IMR-90 (cell line): ENCODE data around the gene CMBL. TPM values are rescaled to one million over a fixed set of nuclear protein-coding genes. Genes with fewer than 3 reads are reported as not detected.

Experiments
- ATAC-seq: fragments of 200-7000 bp; cut with Tn5 transposase; 2 replicates; pipeline ENCODE4 v1.9.1; 2020; ENCODE audit warnings: low read depth, mild to moderate bottlenecking, moderate library complexity
- BruUV-seq: library from RNA; stranded (reverse); fragments of 400-500 nt; replicated peaks from 2 replicates; lab custom pipeline; 2021; lab: Mats Ljungman, UMichigan
- CTCF ChIA-PET: fragments of 300-600 bp; formaldehyde crosslinking; extraction: SDS; loops from one replicate; lab custom pipeline; 2021; ENCODE audit warnings: antibody characterized with exemption; lab: Yijun Ruan, JAX
- POLR2A ChIA-PET: fragments of 300-600 bp; sonication (Branson Sonifier 250); formaldehyde crosslinking; loops from one replicate; lab custom pipeline; 2022; ENCODE audit warnings: antibody characterized with exemption; ENCODE audit not compliant: unreplicated experiment; lab: Charles Lee
- DNase-seq: peaks from one replicate; pipeline ENCODE4 v3.0.0; 2013
- H2AFZ ChIP-seq: replicated peaks from 2 replicates; pipeline ENCODE3; 2013; ENCODE audit warnings: low read length, mild to moderate bottlenecking; ENCODE audit not compliant: poor library complexity
- H2AK5ac ChIP-seq: 2 replicates; pipeline ENCODE4 v1.6.1; 2013; ENCODE audit warnings: low read depth, low read length, inconsistent platforms
- H2AK9ac ChIP-seq: replicated peaks from 2 replicates; pipeline ENCODE3; 2013; ENCODE audit warnings: mild to moderate bottlenecking, low read depth, low read length, moderate library complexity; ENCODE audit not compliant: poor library complexity
- H2BK120ac ChIP-seq: 2 replicates; pipeline ENCODE4 v1.6.1; 2013; ENCODE audit warnings: low read depth, low read length, inconsistent platforms
- H2BK15ac ChIP-seq: 3 replicates; pipeline ENCODE4 v1.6.1; 2013; ENCODE audit warnings: low read depth, low read length, inconsistent platforms
- H2BK20ac ChIP-seq: 2 replicates; pipeline ENCODE4 v1.6.1; 2013; ENCODE audit warnings: low read depth, mild to moderate bottlenecking, inconsistent platforms, low read length, moderate library complexity
- H2BK5ac ChIP-seq: 2 replicates; pipeline ENCODE4 v1.6.1; 2013; ENCODE audit warnings: mild to moderate bottlenecking, low read depth, low read length, inconsistent platforms; ENCODE audit not compliant: poor library complexity, severe bottlenecking
- H3K14ac ChIP-seq: replicated peaks from 2 replicates; pipeline ENCODE4 v1.6.1; 2013; ENCODE audit warnings: low read depth, low read length, inconsistent platforms
- H3K18ac ChIP-seq: 2 replicates; pipeline ENCODE4 v1.6.1; 2013; ENCODE audit warnings: low read depth, low read length, control low read depth
- H3K23ac ChIP-seq: 2 replicates; pipeline ENCODE4 v1.6.1; 2013; ENCODE audit warnings: low read depth, low read length, inconsistent platforms
- H3K27ac ChIP-seq: 2 replicates; pipeline ENCODE4 v1.5.1; 2013; ENCODE audit warnings: mild to moderate bottlenecking, control low read depth, low read length; ENCODE audit not compliant: insufficient read depth
- H3K27me3 ChIP-seq: 2 replicates; pipeline ENCODE4 v1.6.1; 2013; ENCODE audit warnings: low read length; ENCODE audit not compliant: control insufficient read depth, insufficient read depth
- H3K36me3 ChIP-seq: 2 replicates; pipeline ENCODE4 v1.6.1; 2013; ENCODE audit warnings: low read length, mixed read lengths; ENCODE audit not compliant: control insufficient read depth, insufficient read depth
- H3K4ac ChIP-seq: 2 replicates; pipeline ENCODE4 v1.6.1; 2013; ENCODE audit warnings: low read depth, low read length, inconsistent platforms
- H3K4me1 ChIP-seq: 2 replicates; pipeline ENCODE4 v1.6.1; 2013; ENCODE audit warnings: low read length, mixed read lengths; ENCODE audit not compliant: control insufficient read depth, insufficient read depth
- H3K4me2 ChIP-seq: 2 replicates; pipeline ENCODE4 v1.6.1; 2013; ENCODE audit warnings: low read depth, mild to moderate bottlenecking, control low read depth, low read length, moderate library complexity
- H3K4me3 ChIP-seq: 2 replicates; pipeline ENCODE4 v1.5.1; 2013; ENCODE audit warnings: low read depth, mild to moderate bottlenecking, control low read depth, low read length, moderate library complexity; ENCODE audit not compliant: insufficient read depth
- H3K56ac ChIP-seq: 2 replicates; pipeline ENCODE4 v1.6.1; 2013; ENCODE audit warnings: low read length, inconsistent platforms; ENCODE audit not compliant: insufficient read depth; ENCODE audit errors: extremely low read depth
- H3K79me1 ChIP-seq, 2 experiments: 2 replicates each; pipeline ENCODE4 v1.6.1; 2013; ENCODE audit warnings: low read length in 2 of 2, inconsistent platforms in 1 of 2, low read depth in 1 of 2
- H3K9ac ChIP-seq: 2 replicates; pipeline ENCODE4 v1.6.1; 2013; ENCODE audit warnings: low read depth, low read length, control low read depth
- H3K9me1 ChIP-seq: 2 replicates; pipeline ENCODE4 v1.6.1; 2013; ENCODE audit warnings: low read length, inconsistent platforms; ENCODE audit not compliant: insufficient read depth
- H3K9me3 ChIP-seq: 2 replicates; pipeline ENCODE4 v1.6.1; 2013; ENCODE audit warnings: low read length; ENCODE audit not compliant: control insufficient read depth, insufficient read depth
- H4K20me1 ChIP-seq: 2 replicates; pipeline ENCODE4 v1.6.1; 2013; ENCODE audit warnings: low read length, inconsistent platforms; ENCODE audit not compliant: insufficient read depth
- H4K5ac ChIP-seq: 2 replicates; pipeline ENCODE4 v1.6.1; 2013; ENCODE audit warnings: mild to moderate bottlenecking, low read depth, low read length, control low read depth
- H4K8ac ChIP-seq, 2 experiments: 2 replicates each; pipeline ENCODE4 v1.6.1; 2013; ENCODE audit warnings: low read depth in 2 of 2, low read length in 2 of 2, control low read depth in 1 of 2, inconsistent platforms in 1 of 2
- H4K91ac ChIP-seq: 2 replicates; pipeline ENCODE4 v1.6.1; 2013; ENCODE audit warnings: low read depth, low read length, inconsistent platforms; ENCODE audit not compliant: insufficient read depth
- BHLHE40 ChIP-seq: fragments of 150-350 bp; IDR thresholded peaks from 2 replicates; pipeline ENCODE4 v1.6.1; 2016; ENCODE audit warnings: mild to moderate bottlenecking, low read depth, low read length
- CHD1 ChIP-seq: IDR thresholded peaks from 2 replicates; pipeline ENCODE4 v1.6.1; 2012; ENCODE audit warnings: low read depth, low read length, improper control_type of control experiment
- CTCF ChIP-seq: conservative IDR thresholded peaks from 2 replicates; pipeline ENCODE4 v1.5.1; 2012; ENCODE audit warnings: mild to moderate bottlenecking, low read depth, low read length, improper control_type of control experiment
- ELK1 ChIP-seq: fragments of 150-350 bp; IDR thresholded peaks from 2 replicates; pipeline ENCODE4 v1.6.1; 2016; ENCODE audit warnings: low read depth, mild to moderate bottlenecking, low read length, moderate library complexity, borderline replicate concordance
- FOS ChIP-seq: fragments of 150-350 bp; IDR thresholded peaks from 2 replicates; pipeline ENCODE4 v1.6.1; 2016; ENCODE audit warnings: low read depth, low read length
- MAFK ChIP-seq: IDR thresholded peaks from 2 replicates; pipeline ENCODE4 v1.6.1; 2012; ENCODE audit warnings: low read depth, low read length, improper control_type of control experiment
- MAZ ChIP-seq: IDR thresholded peaks from 2 replicates; pipeline ENCODE4 v1.6.1; 2012; ENCODE audit warnings: low read depth, mild to moderate bottlenecking, low read length, improper control_type of control experiment, moderate library complexity, borderline replicate concordance
- POLR2A ChIP-seq: IDR thresholded peaks from 2 replicates; pipeline ENCODE4 v1.6.1; 2012; ENCODE audit warnings: mild to moderate bottlenecking, low read depth, low read length
- RCOR1 ChIP-seq: IDR thresholded peaks from 2 replicates; pipeline ENCODE4 v1.6.1; 2012; ENCODE audit warnings: mild to moderate bottlenecking, low read length, improper control_type of control experiment; ENCODE audit not compliant: insufficient replicate concordance
- RFX5 ChIP-seq: IDR thresholded peaks from 2 replicates; pipeline ENCODE4 v1.8.0; 2012; ENCODE audit warnings: low read depth, mild to moderate bottlenecking, low read length, moderate library complexity
- SMC3 ChIP-seq: fragments of 150-350 bp; IDR thresholded peaks from 2 replicates; pipeline ENCODE4 v1.6.1; 2016; ENCODE audit warnings: low read depth, mild to moderate bottlenecking, antibody characterized with exemption, low read length, moderate library complexity
- WGBS, 2 experiments: methylation state at CpG; one replicate each; pipeline versions ENCODE4 v1.1.5 to v1.1.7; 2013; ENCODE audit warnings: missing lambda C conversion rate in 2 of 2; ENCODE audit not compliant: insufficient read length in 1 of 2; ENCODE audit errors: extremely low coverage in 2 of 2; 5-methylcytosine and 5-hydroxymethylcytosine counted together
- dilution Hi-C: fragments of 300-500 bp; cut with HindIII; formaldehyde crosslinking; loops from one replicate; pipeline ENCODE4 v1.14.3; 2018; ENCODE audit warnings: low sequenced_read_pairs; ENCODE audit not compliant: unreplicated experiment
- in situ Hi-C: fragments of 300-500 bp; cut with MboI; formaldehyde crosslinking; loops from 3 replicates; pipeline ENCODE4 v1.14.3; 2019; ENCODE audit warnings: low sequenced_read_pairs, inconsistent platforms, mixed read lengths
- intact Hi-C: fragments of 100-400 bp; cut with micrococcal nuclease; formaldehyde crosslinking; loops from 2 replicates; pipeline ENCODE4 v1.10.0; 2022
- polyA plus RNA-seq, 3 experiments: library from polyadenylated mRNA; depleted of rRNA; stranded (reverse); fragments of >200 nt; gene quantifications; 2 replicates each; pipeline ENCODE4 v1.2.3, GENCODE V29; 2012; ENCODE audit warnings: low replicate concordance in 1 of 3
- total RNA-seq: library from RNA; depleted of rRNA; stranded (reverse); fragments of >200 nt; gene quantifications from 2 replicates; pipeline ENCODE4 v1.2.3, GENCODE V29; 2012
- TF ChIP-seq, protein P1 (sequence below): fragments of 150-350 bp; IDR thresholded peaks from 2 replicates; pipeline ENCODE4 v1.6.1; 2017; ENCODE audit warnings: mild to moderate bottlenecking, antibody characterized with exemption, low read length, low read depth

Gene CMBL
- total and polyA plus RNA-seq, 2 of the 4 experiments (the other 2 are of a cell fraction) = 5.0 to 26.3 TPM

GRCh38 chr5:10351919-10352318 is 44.2 kb upstream of the CMBL start:
- H2BK5ac ChIP-seq = peak overlapping the region; percentile 83
- H3K4me1 ChIP-seq = peaks cover 10% of the 10 kb centered on the region
- ChIA-PET CTCF (no interaction called here), POLR2A (no interaction called here)
- peaks cover 21% of the 10 kb centered on the region for H4K20me1 ChIP-seq
- H3K9ac ChIP-seq = no peak overlapping the region
- BruUV-seq = no TSS peak
- no peak for ATAC-seq
- no peak overlapping the region for H2AFZ ChIP-seq
- no peaks in the 10 kb centered on the region for H3K9me3 ChIP-seq
- peak overlapping the region in 1 of 2 experiments; percentile 11; a peak in 1 of 4 replicates for H4K8ac ChIP-seq
- no peaks in the 10 kb centered on the region for H3K36me3 ChIP-seq
- H3K27me3 ChIP-seq = no peaks in the 10 kb centered on the region
- peak overlapping the region; percentile 17; the same call in 1 of the 2 replicates for H2BK120ac ChIP-seq
- peak overlapping the region; percentile 15; the same call in 1 of the 2 replicates for H3K4me2 ChIP-seq
- H3K4me3 ChIP-seq = no peak overlapping the region
- dilution Hi-C loops = no loop called here
- no peak overlapping the region; the same call in 1 of the 2 replicates for H4K5ac ChIP-seq
- peak overlapping the region; percentile 53 for H3K4ac ChIP-seq
- peak overlapping the region; percentile 46; the same call in 1 of the 2 replicates for H3K14ac ChIP-seq
- TF ChIP-seq MAFK (no peak), FOS (no peak), RFX5 (no peak), RCOR1 (no peak), POLR2A (no peak), CTCF (no peak), ELK1 (no peak), CHD1 (no peak), MAZ (no peak), BHLHE40 (no peak), SMC3 (no peak)
- TF ChIP-seq, protein P1, sequence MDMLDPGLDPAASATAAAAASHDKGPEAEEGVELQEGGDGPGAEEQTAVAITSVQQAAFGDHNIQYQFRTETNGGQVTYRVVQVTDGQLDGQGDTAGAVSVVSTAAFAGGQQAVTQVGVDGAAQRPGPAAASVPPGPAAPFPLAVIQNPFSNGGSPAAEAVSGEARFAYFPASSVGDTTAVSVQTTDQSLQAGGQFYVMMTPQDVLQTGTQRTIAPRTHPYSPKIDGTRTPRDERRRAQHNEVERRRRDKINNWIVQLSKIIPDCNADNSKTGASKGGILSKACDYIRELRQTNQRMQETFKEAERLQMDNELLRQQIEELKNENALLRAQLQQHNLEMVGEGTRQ = no peak
- no peak overlapping the region for H3K56ac ChIP-seq
- H3K79me1 ChIP-seq = peaks cover 0 to 23% of the 10 kb centered on the region in 2 experiments; a peak in 2 of 4 replicates
- peak overlapping the region; percentile 45; the same call in 1 of the 2 replicates for H2AK5ac ChIP-seq
- peak overlapping the region; percentile 86; the same call in 1 of the 2 replicates for H3K23ac ChIP-seq
- no peak overlapping the region for H4K91ac ChIP-seq
- no peak overlapping the region for H2BK15ac ChIP-seq
- peak overlapping the region; percentile 51 for H2AK9ac ChIP-seq
- H3K18ac ChIP-seq = no peak overlapping the region
- no peak overlapping the region for H2BK20ac ChIP-seq
- WGBS, 2 experiments = 47% methylated on average over 2 of the region's 8 CpGs; no CpG with 5 or more reads in 1 of the 2 experiments
- DNase-seq = no peak
- H3K27ac ChIP-seq = peak overlapping the region; percentile 84; the same call in 1 of the 2 replicates
- intact Hi-C loops = loop anchor here (2.0 to 5.0 kb wide), 2 partner anchors 67 to 70 kb away; no protein-coding TSS in a partner anchor
- in situ Hi-C loops = no loop called here
- peaks cover 5% of the 10 kb centered on the region for H3K9me1 ChIP-seq
